Measurements from ENCODE around the gene ADGB.

ADGB gene

GRCh38 chr6:146634022-146634421 lies 35.2 kb downstream of the ADGB start:
- DNase-seq (ENCODE audit: low spot score), result no peak

- no peak for DNase-seq (ENCODE audit: low spot score)
These were observed 36.4 kb downstream of the ADGB start for GRCh38 chr6:146635165-146635564.

GRCh38 chr6:146636481-146636880 lies 37.7 kb downstream of the ADGB start:
- DNase-seq (ENCODE audit: low spot score), result no peak

- no peak for DNase-seq (ENCODE audit: low spot score)
These were observed 44.1 kb downstream of the ADGB start for GRCh38 chr6:146642921-146643320.

GRCh38 chr6:146650799-146651481 lies 52.2 kb downstream of the ADGB start:
- DNase-seq (ENCODE audit: low spot score), result no peak

GRCh38 chr6:146651482-146651863 lies 52.7 kb downstream of the ADGB start:
- DNase-seq (ENCODE audit: low spot score), result no peak

GRCh38 chr6:146657432-146657831 lies 58.7 kb downstream of the ADGB start:
- DNase-seq (ENCODE audit: low spot score), result no peak

- no peak for DNase-seq (ENCODE audit: low spot score)
These were observed 66.1 kb downstream of the ADGB start for GRCh38 chr6:146664871-146665360.

- no peak for DNase-seq (ENCODE audit: low spot score)
These were observed 68.1 kb downstream of the ADGB start for GRCh38 chr6:146666909-146667308.

- DNase-seq (ENCODE audit: low spot score), result no peak
These were observed 71.4 kb downstream of the ADGB start for GRCh38 chr6:146670161-146670560.

- DNase-seq (ENCODE audit: low spot score), result no peak
These were observed 74.3 kb downstream of the ADGB start for GRCh38 chr6:146673069-146673468.

- no peak for DNase-seq (ENCODE audit: low spot score)
These were observed 80.6 kb downstream of the ADGB start for GRCh38 chr6:146679386-146679785.

- DNase-seq (ENCODE audit: low spot score), result no peak
These were observed 84.1 kb downstream of the ADGB start for GRCh38 chr6:146682919-146683318.

GRCh38 chr6:146689806-146690205 lies 91.0 kb downstream of the ADGB start:
- no peak for DNase-seq (ENCODE audit: low spot score)

GRCh38 chr6:146693342-146693741 lies 94.6 kb downstream of the ADGB start:
- DNase-seq (ENCODE audit: low spot score), result no peak

GRCh38 chr6:146697921-146698320 lies 99.1 kb downstream of the ADGB start:
- no peak for DNase-seq (ENCODE audit: low spot score)

GRCh38 chr6:146700078-146700686 lies 101.4 kb downstream of the ADGB start:
- DNase-seq (ENCODE audit: low spot score), result peak; percentile 10

GRCh38 chr6:146701632-146702031 lies 102.9 kb downstream of the ADGB start:
- DNase-seq (ENCODE audit: low spot score), result no peak

GRCh38 chr6:146709036-146709622 lies 110.4 kb downstream of the ADGB start:
- no peak for DNase-seq (ENCODE audit: low spot score)

- DNase-seq (ENCODE audit: low spot score), result no peak
These were observed 120.6 kb downstream of the ADGB start for GRCh38 chr6:146719387-146719786.

- no peak for DNase-seq (ENCODE audit: low spot score)
These were observed 140.9 kb downstream of the ADGB start for GRCh38 chr6:146739696-146740095.

GRCh38 chr6:146741609-146742008 lies 142.8 kb downstream of the ADGB start:
- DNase-seq (ENCODE audit: low spot score), result no peak

- DNase-seq (ENCODE audit: low spot score), result no peak
These were observed 154.5 kb downstream of the ADGB start for GRCh38 chr6:146753306-146753705.

- no peak for DNase-seq (ENCODE audit: low spot score)
These were observed 168.9 kb downstream of the ADGB start for GRCh38 chr6:146767632-146768031.

All from HuH-7.5 (cell line).